GOT3 (cell line): ENCODE measurements around the gene MYO5A.
"Not testable (repeated sequence)": the region's sequence is repeated elsewhere in the genome, so short reads cannot be mapped to it uniquely, and the experiment has no call there.

ENCODE experiments used
- DNase-seq: peaks from one replicate; lab custom pipeline; 2025; ENCODE audit warnings: mixed read lengths; lab: John Stamatoyannopoulos, UW

Gene MYO5A

GRCh38 chr15:52528564-52529340, at the start of gene MYO5A:
TSS of gene MYO5A (minus strand) at chr15:52528880. CDS start at chr15:52528806, 74 bp downstream.
- DNase-seq: peak; percentile 65

- no peak for DNase-seq
Measured at GRCh38 chr15:52576692-52577091, 48.0 kb upstream of the MYO5A start.

- DNase-seq: not testable (repeated sequence)
Measured at GRCh38 chr15:52575573-52575972, 46.9 kb upstream of the MYO5A start.

GRCh38 chr15:52575072-52575471, 46.4 kb upstream of the MYO5A start:
- DNase-seq: no peak

- not testable (repeated sequence) for DNase-seq
Measured at GRCh38 chr15:52574623-52575022, 45.9 kb upstream of the MYO5A start.

- peak; percentile 53 for DNase-seq
Measured at GRCh38 chr15:52568601-52569585, 40.2 kb upstream of the MYO5A start, which contains the start of gene ARPP19. TSS of gene ARPP19 (minus strand) at chr15:52569030. CDS start at chr15:52568892, 138 bp downstream.

GRCh38 chr15:52567871-52568600, 39.4 kb upstream of the MYO5A start:
- DNase-seq: no peak

- DNase-seq: no peak
Measured at GRCh38 chr15:52566889-52567288, 38.2 kb upstream of the MYO5A start.

- not testable (repeated sequence) for DNase-seq
Measured at GRCh38 chr15:52565417-52566358, 37.0 kb upstream of the MYO5A start.

- DNase-seq: no peak
Measured at GRCh38 chr15:52563501-52564060, 34.9 kb upstream of the MYO5A start.

GRCh38 chr15:52559575-52559974, 30.9 kb upstream of the MYO5A start:
- DNase-seq: no peak

- DNase-seq: no peak
Measured at GRCh38 chr15:52559022-52559421, 30.3 kb upstream of the MYO5A start.

- DNase-seq: no peak
Measured at GRCh38 chr15:52558196-52558595, 29.5 kb upstream of the MYO5A start.

- DNase-seq: no peak
Measured at GRCh38 chr15:52557274-52557641, 28.6 kb upstream of the MYO5A start.

- no peak for DNase-seq
Measured at GRCh38 chr15:52556524-52557273, 28.0 kb upstream of the MYO5A start.

GRCh38 chr15:52552303-52552702, 23.6 kb upstream of the MYO5A start:
- DNase-seq: no peak

GRCh38 chr15:52551762-52552161, 23.1 kb upstream of the MYO5A start:
- no peak for DNase-seq

GRCh38 chr15:52551186-52551585, 22.5 kb upstream of the MYO5A start:
- DNase-seq: not testable (repeated sequence)

GRCh38 chr15:52546031-52546751, 17.5 kb upstream of the MYO5A start:
- DNase-seq: no peak
